ENCODE measurements around the gene ITPR1.

DNA sequence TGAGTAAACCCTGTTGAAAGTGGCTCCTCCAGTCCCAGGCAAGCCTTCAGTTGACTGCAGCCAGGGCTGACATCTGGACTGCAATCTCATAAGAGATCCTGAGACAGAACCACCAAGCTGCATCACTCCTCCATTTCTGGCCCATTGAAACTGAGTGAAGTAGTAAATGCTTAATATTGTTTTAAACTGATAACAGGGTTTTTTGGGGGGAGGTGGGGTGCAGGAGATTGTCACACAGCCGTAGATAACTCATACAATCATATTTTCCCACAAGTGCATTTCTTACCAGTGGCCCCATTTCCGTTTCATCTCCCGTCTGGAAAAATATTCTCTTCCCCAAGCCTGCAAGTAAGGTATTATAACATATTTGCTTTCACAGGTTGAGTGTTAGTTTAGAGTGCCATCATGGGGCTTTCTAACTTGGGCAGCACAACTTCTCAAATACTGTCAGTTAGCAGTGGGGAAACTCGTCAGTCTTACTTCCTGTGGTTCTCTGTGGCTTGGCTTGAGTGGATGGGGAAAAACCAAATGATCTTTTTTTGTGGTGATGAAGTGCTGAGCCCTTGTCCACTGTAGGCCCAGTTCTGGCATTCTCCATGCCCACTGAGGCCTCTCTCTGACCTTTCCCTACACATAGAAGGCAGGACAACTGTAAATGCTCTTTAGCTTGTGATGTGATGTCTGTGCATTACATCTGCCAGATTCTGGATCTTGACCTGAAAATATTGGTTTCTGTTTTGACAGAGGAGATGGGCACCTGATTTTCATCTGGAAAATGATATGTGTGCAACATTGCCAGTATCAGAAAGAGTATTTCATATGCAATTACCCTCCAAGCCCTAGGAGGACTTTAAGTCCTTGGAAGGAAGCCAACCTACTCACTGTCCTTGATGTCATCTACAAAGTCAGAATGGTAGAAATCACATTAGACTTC is 396.0 kb downstream of the ITPR1 start:
- TF ChIP-seq POLR2A (IDR thresholded peaks at IDR 0.05; ENCODE audit: extremely low read depth, insufficient read length) (no peak), CTCF (IDR thresholded peaks at IDR 0.05; ENCODE audit: low read depth, low read length) (no peak), MYC (IDR thresholded peaks at IDR 0.05; ENCODE audit: low read depth, low read length) (no peak)

Measured in NB4 (cell line).